Myocyte (in vitro differentiated cells): ENCODE results near the gene CELF2. TPM values are rescaled to one million over a fixed set of nuclear protein-coding genes. Genes with fewer than 3 reads are reported as not detected.
"Not testable (repeated sequence)": the region's sequence is repeated elsewhere in the genome, so short reads cannot be mapped to it uniquely, and the experiment has no call there.

Source experiments
- DNase-seq: peaks from one replicate; pipeline ENCODE4 v3.0.0-alpha.2; 2012; ENCODE audit warnings: low read depth
- total RNA-seq: library from RNA; depleted of rRNA; stranded (reverse); fragments of >200 nt; gene quantifications from 2 replicates; pipeline ENCODE4 v1.2.3, GENCODE V29; 2014

Gene CELF2
- total RNA-seq, 1 donor from 2014 or later, result 71.0 TPM

DNA sequence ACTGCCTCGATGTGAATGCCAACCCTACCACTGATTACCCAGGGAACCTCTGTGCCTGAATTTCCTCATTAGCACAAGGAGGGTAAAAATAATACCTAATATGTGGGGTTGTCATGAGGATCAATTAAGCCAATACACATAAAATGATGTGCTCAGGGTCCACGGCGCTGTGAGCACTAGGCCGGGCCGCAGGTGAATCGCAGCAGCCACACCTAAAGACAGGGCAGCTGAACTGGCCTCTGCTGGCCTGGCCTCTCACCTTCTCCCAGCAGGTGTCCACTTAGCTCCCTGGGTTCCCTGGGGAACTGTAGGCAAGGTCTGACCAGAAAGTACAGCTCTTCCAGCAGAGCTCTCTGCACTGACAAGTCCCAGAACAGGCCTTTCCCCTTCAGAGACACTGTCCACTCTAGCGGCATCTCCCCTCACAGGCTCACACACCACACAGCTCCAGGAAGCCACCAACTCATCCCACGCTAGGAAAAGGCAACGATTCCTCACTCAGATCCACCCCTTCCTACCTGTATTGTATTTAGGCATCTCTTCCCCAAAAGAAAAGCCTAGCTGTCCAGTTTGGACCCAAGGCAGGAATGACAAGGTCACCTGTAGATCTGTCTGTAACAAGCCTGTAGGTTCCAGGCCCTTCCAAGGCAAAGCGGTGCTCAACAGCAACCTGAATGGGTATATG lies 320.6 kb downstream of the CELF2 start:
- no peak for DNase-seq

DNA sequence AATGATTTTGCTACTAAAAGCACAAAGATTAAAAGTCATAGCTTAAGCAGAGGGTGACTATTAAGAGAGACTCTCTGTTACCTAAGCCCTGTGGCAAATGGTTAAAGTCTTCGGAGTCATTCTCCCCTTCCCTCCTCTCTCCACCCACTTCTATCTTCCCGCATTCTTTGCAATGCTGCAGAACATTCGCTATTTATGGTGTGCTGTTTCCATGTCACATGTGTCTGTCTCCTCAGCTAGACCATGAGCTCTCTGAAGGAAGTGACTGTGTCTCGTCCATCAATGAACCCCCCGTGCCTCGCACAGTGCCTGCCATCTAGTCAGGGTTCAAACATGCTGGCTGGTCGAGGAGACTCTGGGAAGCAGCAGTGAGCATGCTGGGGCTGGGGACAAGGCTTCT lies 321.3 kb downstream of the CELF2 start:
- DNase-seq, result no peak

- no peak for DNase-seq
Measured at GRCh38 chr10:11339660-11340059, 322.0 kb downstream of the CELF2 start.

GRCh38 chr10:11341283-11341960 lies 323.8 kb downstream of the CELF2 start:
- DNase-seq, result no peak

GRCh38 chr10:11344081-11344480 lies 326.4 kb downstream of the CELF2 start:
- no peak for DNase-seq

DNA sequence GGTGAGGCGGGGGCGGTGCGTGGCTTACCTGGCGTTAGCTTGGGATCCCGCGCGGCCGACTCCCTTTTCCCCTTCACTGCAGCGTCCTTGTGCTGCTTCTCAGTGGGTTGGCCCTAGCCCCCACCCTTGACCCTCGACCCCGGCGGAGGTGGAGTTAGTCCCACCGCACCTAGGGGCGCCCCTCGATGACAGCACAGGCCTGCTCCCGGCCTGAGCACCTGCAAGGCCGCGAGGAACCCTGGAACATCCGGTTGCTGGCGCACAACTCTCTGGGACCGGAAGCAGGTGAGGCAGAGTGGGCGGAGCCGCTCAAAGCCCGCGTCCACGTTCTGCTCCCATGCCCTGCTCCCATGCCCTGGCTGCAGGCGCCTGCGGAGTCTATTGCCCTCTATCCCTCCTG lies 326.9 kb downstream of the CELF2 start:
- DNase-seq, result no peak

GRCh38 chr10:11345224-11346054 lies 327.8 kb downstream of the CELF2 start:
- peak; percentile 49 for DNase-seq

DNA sequence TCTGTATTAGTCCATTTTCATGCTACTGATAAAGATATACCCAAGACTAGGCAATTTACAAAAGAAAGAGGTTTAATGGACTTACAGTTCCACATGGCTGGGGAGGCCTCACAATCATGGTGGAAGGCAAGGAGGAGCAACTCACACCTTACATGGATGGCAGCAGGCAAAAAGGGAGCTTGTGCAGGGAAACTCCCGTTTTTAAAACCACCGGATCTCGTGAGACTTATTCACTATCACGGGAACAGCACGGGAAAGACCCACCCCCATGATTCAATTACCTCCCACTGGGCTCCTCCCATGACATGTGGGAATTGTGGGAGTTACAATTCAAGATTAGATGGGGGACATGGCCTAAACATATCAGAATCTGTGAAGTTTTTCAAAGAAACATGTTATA lies 329.9 kb downstream of the CELF2 start:
- not testable (repeated sequence) for DNase-seq

DNA sequence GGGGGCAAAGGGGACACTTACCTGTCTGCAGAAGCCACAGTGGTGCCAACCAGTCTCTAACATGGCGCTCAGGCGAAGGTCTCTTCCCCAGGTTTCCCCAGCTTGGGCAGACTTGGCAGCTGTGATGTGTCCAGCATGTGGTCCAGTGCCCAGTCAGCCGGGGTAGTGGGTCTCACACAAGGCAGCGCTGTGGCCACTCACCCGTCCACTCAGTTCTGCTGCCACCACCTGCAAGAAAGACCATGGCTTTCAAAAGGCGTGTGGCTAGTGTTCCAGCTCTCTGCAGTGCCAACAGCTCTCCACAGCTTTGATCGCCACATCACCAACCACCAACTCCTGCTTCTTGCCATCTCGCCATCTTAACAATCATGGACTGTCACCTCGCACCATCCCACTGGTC lies 334.1 kb downstream of the CELF2 start:
- DNase-seq, result no peak

- DNase-seq, result no peak
Measured at GRCh38 chr10:11353006-11353896, 335.6 kb downstream of the CELF2 start.

DNA sequence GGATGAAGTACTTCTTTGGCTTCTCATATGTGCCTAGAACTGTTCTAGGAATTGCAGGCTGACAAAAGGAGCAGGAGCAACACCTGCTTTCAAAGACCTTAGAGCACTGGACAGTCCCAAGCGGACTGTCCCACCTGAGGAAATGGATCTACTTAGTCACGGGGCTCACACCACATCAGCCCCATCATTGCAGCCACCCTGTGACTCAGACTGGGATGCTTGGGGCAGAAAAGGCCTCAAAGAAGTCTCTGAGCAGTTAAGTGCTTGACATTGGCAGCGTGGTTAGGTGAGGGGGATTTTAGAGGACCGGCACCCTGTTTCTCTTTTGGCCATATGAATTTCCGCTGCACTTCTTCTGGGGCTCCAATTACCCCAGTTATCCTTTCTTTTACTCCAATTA lies 337.2 kb downstream of the CELF2 start:
- DNase-seq, result no peak

- DNase-seq, result no peak
Measured at GRCh38 chr10:11355592-11355991, 337.9 kb downstream of the CELF2 start.

GRCh38 chr10:11357439-11357838 lies 339.8 kb downstream of the CELF2 start:
- DNase-seq, result no peak

DNA sequence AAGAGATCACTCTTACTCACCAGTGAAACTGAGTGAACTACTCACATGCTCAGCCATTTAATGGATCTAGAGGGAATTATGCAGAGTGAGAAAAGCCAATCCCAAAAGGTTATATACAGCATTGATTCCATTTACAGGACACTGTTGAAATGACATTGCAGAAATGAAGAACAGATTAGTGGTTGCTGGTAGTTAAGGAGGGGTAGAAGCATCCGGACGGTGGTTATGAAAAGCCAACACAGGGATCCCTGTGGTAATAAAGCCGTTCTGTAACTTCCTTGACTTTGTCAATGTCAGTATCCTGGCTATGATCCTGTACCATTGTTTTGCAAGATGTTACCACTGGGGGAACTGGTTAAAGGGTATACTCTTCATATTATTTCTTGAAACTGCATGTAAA lies 340.3 kb downstream of the CELF2 start:
- no peak for DNase-seq

DNA sequence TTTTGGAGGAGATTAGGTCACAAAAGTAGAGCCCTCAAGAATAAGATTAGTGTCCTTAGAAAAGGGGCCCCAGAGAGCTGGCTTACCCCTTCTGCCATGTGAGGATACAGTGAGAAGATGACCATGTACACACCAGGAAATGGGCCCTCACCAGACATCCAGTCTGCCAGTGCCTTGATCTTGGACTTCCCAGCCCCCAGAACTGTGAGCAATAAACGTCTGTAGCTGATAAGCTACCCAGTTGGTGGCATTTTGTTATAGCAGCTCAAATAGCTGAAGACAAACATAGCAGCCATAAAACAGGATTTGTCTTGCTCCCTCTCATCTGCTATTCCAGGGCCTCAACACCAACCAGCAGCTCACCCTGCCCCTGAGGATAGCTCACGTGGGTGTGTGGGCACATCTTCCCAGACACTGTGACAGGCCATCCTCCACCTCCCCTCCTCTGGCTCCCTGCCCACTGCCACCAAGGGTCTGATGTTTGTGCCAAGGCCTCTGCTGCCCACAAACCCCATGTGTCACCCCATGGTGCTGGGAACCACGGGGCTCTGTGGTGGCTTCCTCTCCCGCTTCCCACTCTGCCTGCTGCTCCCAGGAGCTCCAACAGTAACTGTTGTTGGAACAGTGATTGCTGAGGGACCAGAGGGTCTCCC lies 341.4 kb downstream of the CELF2 start:
- DNase-seq, result peak; percentile 34

DNA sequence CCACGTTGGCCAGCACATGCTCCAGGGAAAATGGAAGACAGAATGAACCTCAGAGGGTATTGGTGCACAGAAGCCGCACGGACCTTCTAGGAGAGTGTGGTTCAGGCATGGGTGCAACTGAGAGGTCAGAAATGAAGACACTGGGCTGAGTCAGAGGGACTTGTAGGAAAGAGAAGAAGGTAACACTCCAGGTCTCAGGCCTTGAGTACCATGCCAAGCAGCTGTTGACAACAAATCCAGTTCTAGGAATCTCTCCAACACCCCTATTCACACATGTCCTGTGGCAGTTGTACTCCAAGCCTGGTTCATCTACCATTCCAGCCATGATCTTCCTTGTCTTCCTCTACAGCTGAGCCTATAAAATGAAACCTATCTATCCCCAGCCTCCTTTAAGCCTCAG lies 342.2 kb downstream of the CELF2 start:
- peak; percentile 85 for DNase-seq

GRCh38 chr10:11363497-11363896 lies 345.8 kb downstream of the CELF2 start:
- DNase-seq, result no peak

DNA sequence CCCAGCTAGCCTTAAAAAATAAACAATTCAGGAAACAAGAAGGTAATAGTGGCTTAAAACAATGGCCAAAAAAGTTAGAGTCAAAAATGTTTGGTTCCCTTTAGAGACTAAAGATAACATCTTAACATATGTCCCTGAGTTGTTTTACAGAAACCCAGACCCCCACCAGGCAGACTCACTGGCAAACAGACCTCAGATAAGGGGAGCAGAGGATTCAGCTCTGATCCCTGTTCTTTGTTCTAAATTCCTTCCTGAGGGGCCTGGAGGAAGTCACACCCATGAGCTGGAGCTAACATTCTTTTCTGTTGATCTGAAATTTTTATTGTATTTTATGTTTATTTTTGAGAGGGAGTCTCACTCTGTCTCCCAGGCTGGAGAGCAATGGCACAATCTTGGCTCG lies 346.6 kb downstream of the CELF2 start:
- no peak for DNase-seq

DNA sequence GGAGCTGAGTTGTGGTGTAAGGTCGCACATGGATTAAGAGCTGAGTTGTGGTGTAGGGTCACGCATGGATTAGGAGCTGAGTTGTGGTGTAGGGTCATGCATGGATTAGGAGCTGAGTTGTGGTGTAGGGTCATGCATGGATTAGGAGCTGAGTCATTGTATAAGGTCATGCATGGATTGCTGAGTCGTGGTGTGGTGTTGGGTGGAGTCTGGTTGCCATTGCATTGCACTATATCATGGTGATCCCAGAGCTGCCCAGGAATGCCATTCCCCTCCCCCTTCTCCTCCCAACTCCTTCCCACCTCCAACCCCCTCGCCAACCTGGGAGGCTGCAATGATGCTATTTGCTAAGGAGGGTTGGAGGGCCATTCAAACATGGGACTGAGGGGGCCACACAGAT lies 349.2 kb downstream of the CELF2 start:
- DNase-seq, result not testable (repeated sequence)

GRCh38 chr10:11367505-11367904 lies 349.8 kb downstream of the CELF2 start:
- DNase-seq, result no peak

- no peak for DNase-seq
Measured at GRCh38 chr10:11373717-11374171, 356.1 kb downstream of the CELF2 start.
